Omental fat pad (tissue), 4 donors: ENCODE results near the gene PSORS1C2. TPM values are rescaled to one million over a fixed set of nuclear protein-coding genes. Genes with fewer than 3 reads are reported as not detected.
A peak's percentile ranks its signal among the peaks of the same experiment; 100 is the strongest.

Source experiments
- ATAC-seq: fragments of 150-250 bp; one replicate; pipeline ENCODE4 v1.9.1; 2016; ENCODE audit warnings: mild to moderate bottlenecking, moderate library complexity; ENCODE audit not compliant: low FRiP score
- DNase-seq: peaks from one replicate; pipeline ENCODE4 v3.0.0-alpha.2; 2019; ENCODE audit warnings: low spot score
- total RNA-seq, 4 donors: library from RNA; depleted of rRNA; stranded (reverse); fragments of >200 nt; gene quantifications; one replicate each; pipeline ENCODE4 v1.1.0, GENCODE V29; 2016
- TF ChIP-seq, protein P1 (sequence below), 3 donors: fragments of 450-650 bp; IDR thresholded peaks; one replicate each; pipeline ENCODE4 v1.5.1; 2016 to 2017; ENCODE audit warnings: antibody characterized with exemption in 3 of 3, mild to moderate bottlenecking in 3 of 3, moderate library complexity in 2 of 3

The PSORS1C2 gene
- total RNA-seq, 4 donors from 2014 or later: not detected

DNA sequence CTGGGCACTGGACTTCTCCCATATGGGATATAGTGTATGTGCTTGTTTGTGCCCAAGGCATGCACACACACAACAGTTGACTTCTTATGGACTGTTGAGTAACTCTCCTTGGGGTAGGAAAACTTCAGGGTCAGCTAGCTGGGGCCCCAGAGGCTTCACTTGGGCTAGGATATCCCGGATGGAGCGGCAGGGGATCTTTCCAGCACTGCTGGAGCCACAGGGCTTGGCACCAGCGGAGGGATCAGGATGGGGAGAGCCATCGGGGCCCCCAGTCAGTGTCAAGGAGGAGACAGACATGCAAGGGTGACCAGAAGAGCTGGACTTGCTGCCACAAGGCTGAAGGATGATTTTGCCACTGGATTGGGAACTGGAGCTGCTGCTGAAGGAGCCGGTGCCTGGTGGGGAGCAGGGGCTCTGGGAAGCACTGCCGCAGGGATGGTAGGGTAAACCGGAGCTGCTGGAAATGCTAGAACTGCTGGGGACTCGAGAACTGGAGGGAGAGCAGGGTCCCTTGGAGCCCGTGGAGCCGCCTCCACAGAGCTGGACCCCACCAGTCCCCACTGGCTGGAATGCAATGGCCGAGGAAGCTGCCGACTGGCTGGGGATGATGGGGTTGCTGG is 22.8 kb downstream of the PSORS1C2 start:
- ATAC-seq (no peak), DNase-seq (no peak)
- TF ChIP-seq, protein P1, sequence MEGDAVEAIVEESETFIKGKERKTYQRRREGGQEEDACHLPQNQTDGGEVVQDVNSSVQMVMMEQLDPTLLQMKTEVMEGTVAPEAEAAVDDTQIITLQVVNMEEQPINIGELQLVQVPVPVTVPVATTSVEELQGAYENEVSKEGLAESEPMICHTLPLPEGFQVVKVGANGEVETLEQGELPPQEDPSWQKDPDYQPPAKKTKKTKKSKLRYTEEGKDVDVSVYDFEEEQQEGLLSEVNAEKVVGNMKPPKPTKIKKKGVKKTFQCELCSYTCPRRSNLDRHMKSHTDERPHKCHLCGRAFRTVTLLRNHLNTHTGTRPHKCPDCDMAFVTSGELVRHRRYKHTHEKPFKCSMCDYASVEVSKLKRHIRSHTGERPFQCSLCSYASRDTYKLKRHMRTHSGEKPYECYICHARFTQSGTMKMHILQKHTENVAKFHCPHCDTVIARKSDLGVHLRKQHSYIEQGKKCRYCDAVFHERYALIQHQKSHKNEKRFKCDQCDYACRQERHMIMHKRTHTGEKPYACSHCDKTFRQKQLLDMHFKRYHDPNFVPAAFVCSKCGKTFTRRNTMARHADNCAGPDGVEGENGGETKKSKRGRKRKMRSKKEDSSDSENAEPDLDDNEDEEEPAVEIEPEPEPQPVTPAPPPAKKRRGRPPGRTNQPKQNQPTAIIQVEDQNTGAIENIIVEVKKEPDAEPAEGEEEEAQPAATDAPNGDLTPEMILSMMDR (IDR thresholded peaks at IDR 0.05): no peak

DNA sequence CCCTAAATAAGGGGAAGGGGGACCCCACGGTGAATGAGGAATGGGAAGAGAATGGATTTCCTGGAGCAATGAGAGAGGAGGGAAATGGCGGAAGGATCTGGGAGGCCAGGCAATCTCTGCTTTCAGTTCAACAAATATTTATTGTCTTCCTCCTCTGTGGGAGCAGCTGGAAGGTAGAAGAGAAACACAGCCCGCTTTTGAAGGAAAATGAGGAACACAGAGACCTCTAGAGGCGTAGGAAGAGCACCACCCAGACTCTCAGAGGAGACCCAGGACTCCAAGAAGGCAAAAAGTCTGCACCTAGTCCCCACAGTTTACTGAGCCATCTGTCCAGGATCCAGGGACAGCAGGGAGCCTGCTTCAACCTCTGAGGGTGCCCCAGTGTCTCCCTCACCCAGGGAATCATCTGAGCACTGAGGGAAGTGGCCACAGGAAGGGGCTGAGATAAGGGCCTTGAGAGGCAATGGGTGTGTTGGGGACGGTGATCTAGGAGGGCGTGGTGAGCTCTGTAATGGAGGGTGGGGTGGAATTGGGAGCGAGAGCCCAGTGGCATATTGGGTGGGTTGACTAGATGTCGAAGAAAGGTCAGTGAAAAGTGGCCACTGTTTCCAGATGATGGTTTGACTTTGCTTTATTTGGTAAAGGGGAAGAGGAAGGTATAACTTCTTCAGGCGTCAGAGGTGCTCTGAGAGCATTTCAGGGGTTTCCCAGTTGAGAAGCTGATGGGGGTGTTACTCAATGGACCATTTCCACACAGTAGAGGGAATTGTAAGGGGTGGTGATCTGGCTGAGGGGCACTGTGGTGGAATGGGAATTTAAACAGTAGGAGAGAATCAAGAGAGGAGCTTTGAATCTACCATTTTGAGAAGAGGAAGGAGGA is 23.7 kb downstream of the PSORS1C2 start:
- TF ChIP-seq, protein P1 (IDR thresholded peaks at IDR 0.05): no peak
- DNase-seq: no peak
- ATAC-seq: no peak

DNA sequence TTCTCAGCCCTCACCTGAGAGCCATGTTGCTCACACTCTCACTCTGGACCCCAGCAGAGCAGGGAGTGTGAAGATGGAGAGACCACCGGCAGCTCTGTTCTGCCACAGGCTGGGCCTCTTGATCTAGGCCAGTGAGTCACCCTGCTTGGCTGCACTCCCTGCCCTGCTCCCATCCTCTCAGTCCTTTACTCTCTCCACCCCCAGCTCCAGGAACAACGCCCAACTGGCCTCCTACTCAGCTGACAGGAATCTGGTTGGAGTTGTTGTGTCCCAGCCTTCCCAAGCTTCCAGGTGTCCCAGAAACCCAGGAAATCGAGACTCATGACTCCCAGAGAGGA is 24.4 kb downstream of the PSORS1C2 start, which contains the start of gene PSORS1C1:
PSORS1C1 (plus strand) TSS at position 260 of the 338 bp plus-strand sequence. CDS start 14,833 bp downstream, outside the sequence.
- peak; percentile 46 for DNase-seq

DNA sequence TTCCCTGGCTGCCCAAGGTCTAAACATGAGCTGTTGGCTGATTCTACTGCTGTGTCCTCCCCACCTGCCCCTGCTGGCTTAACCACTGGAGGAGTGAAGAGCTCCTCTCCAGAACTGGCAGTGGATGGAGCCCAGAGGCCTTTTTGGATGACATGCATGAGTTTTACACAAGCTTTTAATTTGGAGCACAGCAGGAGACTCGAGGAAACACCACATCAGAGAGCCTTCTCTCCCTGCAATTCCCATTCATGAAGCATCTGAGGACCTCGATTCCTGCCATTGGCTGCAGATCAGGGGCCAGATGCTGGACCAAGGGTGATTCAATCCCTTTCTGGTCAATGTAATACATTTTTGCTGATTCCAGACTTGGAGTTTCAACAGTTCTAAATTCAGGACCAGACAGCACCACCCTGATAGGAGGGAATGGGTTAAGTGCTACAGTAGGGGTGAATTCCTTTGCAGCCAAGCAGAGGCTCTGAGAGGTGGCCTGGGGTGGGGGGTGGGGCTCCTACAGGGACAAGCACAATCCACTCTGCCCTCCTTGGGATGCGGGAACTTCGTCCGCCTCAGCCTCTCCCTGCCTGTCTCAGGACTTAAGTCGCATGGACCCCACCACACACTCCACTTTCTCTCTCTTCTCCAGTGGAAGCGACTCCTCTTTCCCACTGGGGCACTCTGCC is 24.9 kb downstream of the PSORS1C2 start:
- TF ChIP-seq, protein P1 (IDR thresholded peaks at IDR 0.05): no peak
- ATAC-seq (no peak), DNase-seq (no peak)

More for the DNA sequence above, 24.4 kb downstream of the PSORS1C2 start, which contains the start of gene PSORS1C1:
- TF ChIP-seq, protein P1 (IDR thresholded peaks at IDR 0.05): no peak
- peak; percentile 94 for ATAC-seq

DNA sequence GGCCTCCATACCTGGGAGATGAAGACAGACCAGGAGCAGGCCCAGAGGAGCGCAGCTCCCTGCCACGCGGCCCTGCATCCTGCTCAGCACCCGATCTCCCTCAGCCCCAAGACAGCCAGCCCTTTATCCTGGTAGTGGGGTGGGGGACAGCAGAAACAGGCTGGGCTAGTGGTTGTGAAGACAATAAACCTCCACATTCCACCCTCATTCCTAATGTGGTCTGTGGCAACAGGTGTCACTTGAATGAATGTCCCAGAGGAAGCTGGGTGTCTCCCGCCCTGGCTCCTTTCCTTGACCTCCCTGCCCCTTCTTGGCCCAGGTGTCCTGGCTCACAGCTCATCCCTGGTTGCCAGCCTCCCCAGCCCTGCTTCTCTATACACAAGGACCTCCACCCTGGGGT is 26.4 kb downstream of the PSORS1C2 start, which contains the start of gene C6orf15:
C6orf15 (minus strand) TSS at position 98 of the 400 bp plus-strand sequence; CDS start at position 78, 20 bp downstream.
- TF ChIP-seq, protein P1 (IDR thresholded peaks at IDR 0.05): no peak
- DNase-seq: no peak
- ATAC-seq: no peak

DNA sequence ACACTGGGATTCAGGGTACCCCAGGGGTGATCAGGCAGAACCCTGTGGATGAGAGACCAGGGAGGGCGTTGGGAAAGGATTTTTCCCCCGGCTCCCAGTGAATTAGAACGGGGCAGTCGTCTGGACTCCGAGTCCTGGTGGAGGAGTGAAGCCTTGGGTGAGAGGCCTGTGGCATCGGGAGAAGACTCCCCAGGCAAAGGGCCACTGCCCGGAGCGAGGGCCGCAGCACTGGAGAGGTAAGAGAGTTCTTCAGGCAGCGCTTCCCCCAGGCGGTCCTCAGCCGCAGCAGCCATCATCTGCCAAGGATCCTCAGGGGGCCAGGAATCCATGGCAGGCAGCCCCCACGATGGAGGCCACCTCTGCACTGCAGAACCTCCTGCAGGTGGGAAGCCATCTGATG is 27.2 kb downstream of the PSORS1C2 start:
- no peak for ATAC-seq

More for the DNA sequence above, 27.2 kb downstream of the PSORS1C2 start:
- TF ChIP-seq, protein P1 (IDR thresholded peaks at IDR 0.05): no peak
- DNase-seq: no peak
